Body of pancreas (tissue), 4 donors: ENCODE measurements around the gene PLAGL1.

Experiments
- CTCF ChIP-seq, 7 experiments: fragments of 450-650 bp in 4 of 7; fragments of 200-600 bp in 3 of 7; sonication (generic) in 3 of 7; IDR thresholded peaks; one replicate each; pipeline ENCODE4 v1.5.1; 2016 to 2019; ENCODE audit warnings: antibody characterized with exemption in 7 of 7
- POLR2A ChIP-seq, 3 donors: fragments of 450-650 bp; IDR thresholded peaks; one replicate each; pipeline ENCODE4 v1.6.1; 2016; ENCODE audit warnings: antibody characterized with exemption in 3 of 3, mild to moderate bottlenecking in 2 of 3

- no peak for TF ChIP-seq CTCF (IDR thresholded peaks at IDR 0.05)
- no peak for TF ChIP-seq POLR2A (IDR thresholded peaks at IDR 0.05)
Observed at GRCh38 chr6:143961886-143962878, 45.9 kb downstream of the PLAGL1 start.
